GM21381 (cell line): ENCODE data around the gene POLR3GL.

Experiments used
- ATAC-seq: cut with Tn5 transposase; IDR thresholded peaks from one replicate; pipeline ENCODE4 v1.9.1; 2021; ENCODE audit warnings: mild to moderate bottlenecking, moderate library complexity; ENCODE audit not compliant: unreplicated experiment

Gene POLR3GL

GRCh38 chr1:145972580-145972979, 8.1 kb downstream of the POLR3GL start:
- ATAC-seq = no peak

- ATAC-seq = no peak
Observed at GRCh38 chr1:145974721-145975120, 10.2 kb downstream of the POLR3GL start.

GRCh38 chr1:145975216-145975615, 10.7 kb downstream of the POLR3GL start:
- no peak for ATAC-seq

- ATAC-seq = no peak
Observed at GRCh38 chr1:145977016-145977415, 12.5 kb downstream of the POLR3GL start.

- no peak for ATAC-seq
Observed at GRCh38 chr1:145977486-145978470, 13.3 kb downstream of the POLR3GL start.

GRCh38 chr1:145978471-145978853, 14.0 kb downstream of the POLR3GL start:
- no peak for ATAC-seq

- ATAC-seq = peak; percentile 84
Observed at GRCh38 chr1:145978854-145979745, 14.6 kb downstream of the POLR3GL start.

GRCh38 chr1:145979746-145980456, 15.4 kb downstream of the POLR3GL start:
- ATAC-seq = peak; percentile 10

- no peak for ATAC-seq
Observed at GRCh38 chr1:145980457-145980994, 16.0 kb downstream of the POLR3GL start.

- ATAC-seq = no peak
Observed at GRCh38 chr1:145982010-145982723, 17.7 kb downstream of the POLR3GL start.

- no peak for ATAC-seq
Observed at GRCh38 chr1:145983206-145983675, 18.8 kb downstream of the POLR3GL start.

GRCh38 chr1:145983960-145984830, 19.7 kb downstream of the POLR3GL start:
- no peak for ATAC-seq

- ATAC-seq = no peak
Observed at GRCh38 chr1:145985129-145985501, 20.6 kb downstream of the POLR3GL start.

- ATAC-seq = no peak
Observed at GRCh38 chr1:145985502-145986439, 21.3 kb downstream of the POLR3GL start.

GRCh38 chr1:145986551-145986950, 22.1 kb downstream of the POLR3GL start:
- no peak for ATAC-seq

GRCh38 chr1:145987926-145988325, 23.4 kb downstream of the POLR3GL start:
- no peak for ATAC-seq

- no peak for ATAC-seq
Observed at GRCh38 chr1:145988773-145989172, 24.3 kb downstream of the POLR3GL start.
